Mesenteric fat pad (tissue), 1 donor: ENCODE results near the gene KIN. TPM values are rescaled to one million over a fixed set of nuclear protein-coding genes. Genes with fewer than 3 reads are reported as not detected.
"Not testable (repeated sequence)": the region's sequence is repeated elsewhere in the genome, so short reads cannot be mapped to it uniquely, and the experiment has no call there.

Source experiments
- DNase-seq: peaks from one replicate; pipeline ENCODE4 v3.0.0-alpha.2; 2020; ENCODE audit warnings: low spot score
- long read RNA-seq: library from polyadenylated mRNA; unstranded; transcript quantifications from one replicate; pipeline ENCODE4 v2.0.0, GENCODE V29; 2020
- total RNA-seq: library from RNA; stranded (reverse); fragmentation: NEBNext Ultra II Directional; extraction: Animal tissue kit (Norgen Biotek cat#: 25700); gene quantifications from one replicate; pipeline ENCODE4 v1.2.1, GENCODE V29; 2021
- donor health status: DM: yes; HTN: yes; CAD: no.

KIN gene, protein sequence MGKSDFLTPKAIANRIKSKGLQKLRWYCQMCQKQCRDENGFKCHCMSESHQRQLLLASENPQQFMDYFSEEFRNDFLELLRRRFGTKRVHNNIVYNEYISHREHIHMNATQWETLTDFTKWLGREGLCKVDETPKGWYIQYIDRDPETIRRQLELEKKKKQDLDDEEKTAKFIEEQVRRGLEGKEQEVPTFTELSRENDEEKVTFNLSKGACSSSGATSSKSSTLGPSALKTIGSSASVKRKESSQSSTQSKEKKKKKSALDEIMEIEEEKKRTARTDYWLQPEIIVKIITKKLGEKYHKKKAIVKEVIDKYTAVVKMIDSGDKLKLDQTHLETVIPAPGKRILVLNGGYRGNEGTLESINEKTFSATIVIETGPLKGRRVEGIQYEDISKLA
- 10.6 TPM for total RNA-seq
- long read RNA-seq, full-length matches to known transcripts, result 7 of 11 reads
- long read RNA-seq, partial matches to known transcripts, result 3 of 11 reads
- long read RNA-seq, other reads (novel, unspliced or antisense), result 1 of 11 reads

DNA sequence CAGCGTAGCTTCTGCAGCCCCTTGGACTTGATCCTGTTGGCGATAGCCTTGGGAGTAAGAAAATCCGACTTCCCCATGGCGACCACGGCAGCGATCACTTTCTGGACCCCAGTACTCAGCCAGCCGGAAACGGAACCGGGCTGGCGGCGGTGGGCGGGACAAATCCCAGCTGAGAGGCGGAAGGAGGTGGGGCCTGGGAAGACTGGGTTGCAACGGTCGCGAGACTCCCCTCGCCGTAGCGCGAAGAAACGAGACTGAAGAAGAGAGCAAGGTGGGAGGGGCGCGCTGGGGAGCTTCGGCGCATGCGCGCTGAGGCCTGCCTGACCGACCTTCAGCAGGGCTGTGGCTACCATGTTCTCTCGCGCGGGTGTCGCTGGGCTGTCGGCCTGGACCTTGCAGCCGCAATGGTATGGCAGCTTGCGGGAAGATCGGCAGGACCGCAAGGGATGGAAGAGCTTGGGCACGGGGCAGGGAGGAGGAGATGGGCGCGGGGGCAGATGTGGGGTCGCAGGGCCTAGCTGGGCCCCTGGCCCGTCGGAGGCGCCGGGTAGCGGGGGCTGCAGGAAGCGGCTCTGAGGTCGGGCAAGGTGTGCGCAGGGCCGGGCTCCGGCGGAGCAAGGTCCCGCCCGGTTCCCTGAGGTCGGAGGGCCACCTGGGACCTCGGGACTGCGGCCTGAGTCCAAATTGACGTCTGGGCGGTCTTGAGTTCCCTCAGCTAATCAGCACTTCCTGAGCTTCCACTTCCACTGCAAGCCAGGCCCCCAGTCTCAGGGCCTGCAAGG is at the start of gene KIN, which contains the start of gene ATP5F1C:
TSS of gene KIN (minus strand) at position 137 of the 782 bp plus-strand sequence. CDS start at position 77, 60 bp downstream.
TSS of gene ATP5F1C (plus strand) at position 321 of the 782 bp plus-strand sequence. CDS start at position 352, 31 bp downstream.
- DNase-seq, result peak; percentile 98

DNA sequence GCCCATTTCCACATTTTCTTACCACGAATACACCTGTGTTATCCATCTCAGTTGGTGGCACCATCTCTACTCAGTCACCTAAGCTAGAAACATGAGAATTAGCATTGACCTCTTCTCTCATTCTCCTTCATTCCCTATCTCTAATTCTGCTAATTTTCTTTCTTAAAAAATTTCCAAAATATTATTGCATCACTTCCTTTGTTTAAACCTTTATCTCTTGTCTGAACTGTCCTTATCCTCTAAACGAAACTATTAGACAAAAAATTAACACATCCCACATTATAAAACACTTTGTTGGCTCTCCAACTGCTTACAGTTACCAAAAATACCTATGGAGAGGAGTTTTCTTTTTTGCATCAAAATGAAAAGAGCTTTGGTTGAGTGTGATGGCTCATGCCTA is 48.8 kb upstream of the KIN start:
- DNase-seq, result no peak

DNA sequence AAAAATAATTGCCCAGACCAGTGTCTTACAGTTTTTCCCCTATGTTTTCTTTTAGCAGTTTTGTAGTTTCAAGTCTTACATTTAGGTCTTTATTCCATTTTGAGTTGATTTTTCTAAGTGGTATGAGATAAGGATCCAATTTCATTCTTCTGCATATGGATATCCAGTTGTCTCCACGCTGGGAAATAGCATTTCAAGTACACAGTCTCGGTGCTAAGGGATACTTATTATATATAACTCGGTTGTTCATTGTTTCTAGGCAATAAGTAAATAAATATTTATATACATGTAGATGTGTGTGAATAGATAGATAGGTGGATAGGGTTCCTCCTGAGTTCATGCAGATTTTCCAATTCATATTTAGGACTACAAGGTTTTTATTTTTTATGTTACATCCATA is 46.5 kb upstream of the KIN start:
- DNase-seq, result no peak

DNA sequence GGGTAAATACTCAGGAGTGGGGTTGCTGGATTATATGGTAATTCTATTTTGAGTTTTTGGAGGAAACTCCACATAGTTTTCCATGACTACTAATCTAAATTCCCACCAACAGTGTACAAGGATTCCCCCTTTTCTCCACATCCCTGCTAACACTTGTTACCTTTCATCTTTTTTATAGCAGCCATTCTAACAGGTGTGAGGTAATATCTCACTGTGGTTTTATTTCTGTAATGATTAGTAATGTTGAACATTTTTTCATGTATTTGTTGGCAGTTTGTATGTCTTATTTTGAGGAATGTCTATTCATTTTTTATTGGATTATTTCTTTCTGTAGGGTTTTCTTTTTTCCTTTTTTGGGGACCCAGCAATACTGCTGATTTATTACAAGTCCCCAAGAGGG is 45.4 kb upstream of the KIN start:
- no peak for DNase-seq

DNA sequence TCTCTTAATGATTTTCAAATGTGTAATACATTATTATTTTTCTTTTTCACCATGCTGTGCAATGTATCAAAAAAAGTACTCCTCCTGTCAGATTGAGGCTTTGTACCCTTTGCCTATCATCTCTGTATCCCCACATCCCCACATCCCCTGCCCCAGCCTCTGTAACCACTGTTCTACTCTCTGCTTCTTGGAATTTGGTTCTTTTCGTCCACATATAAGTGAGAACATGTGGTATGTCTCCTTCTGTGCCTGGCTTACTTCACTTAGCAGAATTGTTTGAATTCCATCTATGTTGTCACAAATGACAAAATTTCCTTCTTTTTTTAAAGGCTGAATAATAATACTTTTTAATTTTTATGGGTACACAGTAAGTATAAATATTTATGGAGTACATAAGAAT is 44.3 kb upstream of the KIN start:
- no peak for DNase-seq

DNA sequence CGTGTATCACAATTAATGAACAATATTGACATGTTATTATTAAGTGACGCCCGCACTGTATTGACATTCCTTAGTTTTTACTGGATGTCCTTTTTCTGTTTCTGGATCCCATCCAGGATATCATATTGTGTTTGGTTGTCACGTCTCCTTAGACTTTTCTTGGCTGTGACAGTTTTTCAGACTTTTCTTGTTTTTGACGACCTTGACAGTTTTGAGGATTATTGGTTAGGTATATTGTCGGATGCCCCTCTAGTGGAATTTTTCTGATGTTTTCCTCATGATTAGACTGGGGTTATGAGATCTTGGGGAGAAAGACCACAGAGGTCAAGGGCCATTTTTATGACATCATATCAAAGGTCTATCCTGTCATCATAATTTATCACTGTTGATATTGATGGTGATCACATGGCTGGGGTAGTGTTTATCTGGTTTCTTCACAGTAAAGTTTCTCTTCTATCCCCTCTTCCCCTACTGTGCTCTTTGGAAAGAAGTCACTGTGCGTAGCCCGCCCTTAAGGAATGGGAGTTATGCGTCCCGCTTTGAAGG is 41.6 kb upstream of the KIN start:
- DNase-seq, result no peak

DNA sequence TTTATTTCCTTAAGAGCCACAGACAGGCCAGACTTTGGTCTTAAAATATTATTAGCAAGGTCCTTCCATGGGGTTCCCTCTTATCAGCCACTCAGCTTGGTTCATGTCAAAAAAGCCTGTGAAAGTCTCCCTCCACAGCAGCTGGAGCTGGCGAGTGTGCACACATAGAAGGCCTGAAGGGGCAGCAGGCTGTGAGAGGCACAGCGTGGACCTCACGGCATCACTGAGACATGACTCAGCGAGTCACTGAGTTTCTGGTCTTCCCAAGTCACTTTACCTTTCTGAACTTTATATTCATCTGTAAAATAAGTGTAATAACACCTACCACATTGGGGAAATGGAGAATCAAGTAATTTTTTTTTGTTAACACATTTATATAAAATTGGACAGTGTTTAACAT is 39.2 kb upstream of the KIN start:
- no peak for DNase-seq

DNA sequence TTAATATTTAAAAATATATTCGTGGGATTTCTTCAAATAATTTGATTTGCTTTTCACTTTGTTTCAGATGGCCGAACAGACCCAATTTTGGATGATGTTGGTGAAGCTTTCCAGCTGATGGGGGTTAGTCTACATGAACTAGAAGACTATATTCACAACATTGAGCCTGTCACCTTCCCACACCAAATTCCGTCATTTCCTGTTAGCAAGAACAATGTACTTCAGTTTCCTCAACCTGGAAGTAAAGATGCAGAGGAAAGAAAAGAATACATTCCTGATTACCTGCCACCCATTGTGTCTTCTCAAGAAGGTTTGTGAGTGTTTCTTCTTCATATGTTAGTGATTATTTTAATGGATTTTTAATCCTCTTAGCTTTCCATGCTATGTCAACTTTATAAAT is 36.5 kb upstream of the KIN start:
- DNase-seq, result no peak

DNA sequence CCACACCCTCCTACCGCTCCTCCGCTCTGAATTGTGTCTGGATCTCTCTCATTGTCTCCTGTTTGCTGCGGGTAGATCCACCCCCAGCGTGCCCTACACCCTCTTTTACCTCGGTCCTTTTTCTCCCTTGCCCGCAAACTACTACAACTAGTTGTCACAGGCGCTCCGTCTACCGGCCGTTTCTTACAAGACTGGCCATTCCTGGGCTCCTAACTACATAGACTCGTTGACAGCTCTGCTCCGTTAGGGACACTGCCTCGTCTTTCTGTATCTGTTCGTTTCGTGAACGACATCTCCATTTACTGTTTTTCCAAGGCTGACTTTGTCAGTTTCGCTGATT is 31.3 kb upstream of the KIN start:
- DNase-seq, result no peak

DNA sequence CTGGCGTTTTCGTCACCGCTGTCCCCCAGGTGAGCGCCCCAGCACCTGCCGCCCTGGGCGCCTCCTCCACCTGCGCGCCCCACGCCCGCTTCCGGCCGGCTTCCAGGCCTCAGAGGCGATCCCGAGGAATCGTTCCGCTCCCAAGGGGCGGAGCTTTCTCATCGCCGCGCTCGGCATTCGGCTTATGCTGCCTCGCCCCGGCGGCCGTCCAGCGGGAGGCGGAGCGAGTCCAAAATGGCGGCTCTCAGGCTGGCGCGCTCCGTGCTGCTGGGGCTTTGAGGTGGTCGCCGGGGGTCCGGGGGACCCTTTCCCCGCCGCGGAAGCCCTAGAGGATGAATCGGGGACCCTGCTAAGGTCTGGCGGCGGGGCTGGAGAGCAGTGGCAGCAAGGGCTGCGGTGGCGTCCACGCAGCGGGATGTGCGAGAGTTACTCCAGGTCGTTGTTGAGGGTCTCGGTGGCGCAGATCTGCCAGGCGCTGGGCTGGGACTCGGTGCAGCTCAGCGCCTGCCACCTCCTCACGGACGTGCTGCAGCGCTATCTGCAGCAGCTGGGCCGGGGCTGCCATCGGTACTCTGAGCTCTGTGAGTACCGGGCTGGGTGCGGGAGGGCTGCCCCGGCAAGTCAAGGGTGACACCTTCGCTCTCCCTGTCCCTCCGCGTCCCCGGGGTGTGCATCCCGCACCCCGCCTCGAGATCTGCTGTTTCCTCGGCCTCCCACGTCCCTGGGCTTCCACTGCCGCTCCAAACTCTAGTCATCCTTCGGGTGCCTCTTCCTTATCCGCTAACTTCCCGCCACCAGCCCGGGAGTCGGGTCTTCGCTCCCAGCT is 30.7 kb upstream of the KIN start, which contains the start of gene TAF3:
TSS of gene TAF3 (plus strand) at position 211 of the 826 bp plus-strand sequence. CDS start at position 416, 205 bp downstream.
- peak; percentile 98 for DNase-seq

DNA sequence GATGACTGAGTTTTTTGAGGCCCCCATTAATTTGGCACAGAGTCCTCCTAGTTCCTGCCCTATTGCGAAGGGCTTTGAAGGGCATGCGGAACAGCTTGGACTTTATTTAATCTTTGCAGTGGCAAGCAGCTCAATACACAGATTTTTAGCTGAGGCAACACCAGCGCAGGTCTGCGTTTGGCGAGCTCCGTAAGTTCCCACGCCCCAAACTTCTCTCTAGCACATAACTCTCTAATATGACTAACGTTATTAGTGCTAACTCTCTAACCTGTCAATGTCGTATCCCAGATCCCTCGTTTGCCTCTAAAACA is 30.1 kb upstream of the KIN start:
- no peak for DNase-seq

DNA sequence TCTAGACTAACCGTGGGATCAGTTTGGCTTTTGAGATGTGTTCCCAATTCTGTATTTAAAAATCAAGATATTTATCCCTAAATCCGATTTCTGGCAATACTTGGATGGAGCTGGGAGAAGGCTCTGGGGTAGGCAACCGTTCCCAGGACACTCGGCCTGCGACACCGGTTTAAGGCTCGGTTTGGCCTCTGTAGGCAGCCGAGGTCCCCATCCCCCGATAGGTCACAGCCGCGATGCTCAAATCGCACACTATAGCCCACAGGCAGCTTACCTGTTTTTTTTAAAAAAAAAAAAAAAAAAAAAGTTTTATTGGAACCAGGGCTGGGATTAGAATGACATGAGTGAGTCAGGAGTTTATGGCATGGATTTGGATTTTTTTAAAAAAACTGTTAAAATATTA is 29.8 kb upstream of the KIN start:
- DNase-seq, result no peak

DNA sequence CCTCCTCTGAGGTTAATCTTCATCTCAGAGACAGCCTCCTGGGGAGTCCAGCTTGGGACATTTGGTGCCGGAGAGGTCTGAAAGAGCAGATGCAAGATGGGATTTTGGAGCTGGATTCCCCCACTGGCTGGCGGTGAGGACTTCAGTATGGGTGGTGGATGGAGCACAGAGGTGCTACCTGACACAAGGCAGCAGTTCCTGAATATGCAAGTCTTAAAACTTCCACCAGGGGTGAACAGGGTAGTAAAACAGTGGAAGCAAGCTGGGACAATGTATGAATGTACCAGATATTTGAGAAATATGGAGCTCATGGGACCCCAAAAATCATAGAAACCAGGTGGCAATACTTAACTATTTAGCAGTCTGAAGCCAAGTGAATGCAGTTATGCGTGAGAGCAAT is 25.7 kb upstream of the KIN start:
- DNase-seq, result no peak

DNA sequence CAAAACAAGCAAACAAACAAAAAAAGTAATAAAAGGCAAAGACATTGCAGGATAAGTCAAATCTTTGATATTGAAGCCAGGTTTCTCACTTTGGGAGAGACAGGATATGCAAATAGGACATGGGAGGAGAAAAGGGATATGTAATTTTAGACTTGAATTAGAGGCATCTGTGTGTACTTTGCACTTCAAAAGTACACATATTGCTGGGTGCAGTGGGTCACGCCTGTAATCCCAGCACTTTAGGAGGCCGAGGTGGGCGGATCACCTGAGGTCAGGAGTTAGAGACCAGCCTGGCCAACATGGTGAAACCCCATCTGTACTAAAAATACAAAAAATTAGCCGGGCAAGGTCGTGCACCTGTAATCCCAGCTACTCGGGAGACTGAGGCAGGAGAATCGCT is 23.9 kb upstream of the KIN start:
- DNase-seq, result not testable (repeated sequence)

DNA sequence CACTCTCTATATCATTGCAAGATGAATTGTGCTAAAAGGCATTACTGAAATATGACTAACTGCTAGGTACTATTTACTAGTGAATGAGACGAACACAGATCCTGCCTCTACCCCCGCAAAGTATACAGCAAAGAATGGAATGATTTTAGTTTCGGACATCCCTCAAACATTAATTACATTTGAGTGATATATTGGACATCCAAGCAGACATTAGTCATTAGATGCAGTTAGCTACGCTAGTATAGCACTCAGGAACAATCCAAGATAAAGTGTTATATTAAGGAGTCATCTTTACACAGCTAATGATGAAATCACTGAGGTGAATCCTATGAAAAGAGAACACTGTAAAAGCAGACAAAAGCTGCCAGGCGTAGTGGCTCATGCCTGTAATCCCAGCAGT is 23.2 kb upstream of the KIN start:
- no peak for DNase-seq

DNA sequence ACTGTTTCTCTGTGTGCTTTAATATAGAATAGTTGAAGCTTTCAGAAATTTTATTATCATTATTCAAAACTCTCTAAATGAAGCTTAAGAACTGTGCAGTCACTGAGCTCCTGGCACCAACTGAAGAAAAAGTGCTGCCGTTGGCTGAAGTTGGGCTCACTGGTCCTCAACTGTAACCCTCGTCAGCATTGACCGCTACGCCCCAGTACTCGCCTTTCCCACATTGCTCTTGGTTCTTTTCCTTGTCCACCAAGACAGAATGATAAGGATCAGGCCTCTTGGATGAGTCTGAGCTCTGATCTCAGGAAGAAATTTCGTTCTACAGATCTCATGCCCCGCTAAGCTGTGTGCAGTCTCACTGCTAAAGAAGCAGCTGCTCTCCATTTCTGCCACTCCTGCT is 22.6 kb upstream of the KIN start:
- DNase-seq, result no peak

DNA sequence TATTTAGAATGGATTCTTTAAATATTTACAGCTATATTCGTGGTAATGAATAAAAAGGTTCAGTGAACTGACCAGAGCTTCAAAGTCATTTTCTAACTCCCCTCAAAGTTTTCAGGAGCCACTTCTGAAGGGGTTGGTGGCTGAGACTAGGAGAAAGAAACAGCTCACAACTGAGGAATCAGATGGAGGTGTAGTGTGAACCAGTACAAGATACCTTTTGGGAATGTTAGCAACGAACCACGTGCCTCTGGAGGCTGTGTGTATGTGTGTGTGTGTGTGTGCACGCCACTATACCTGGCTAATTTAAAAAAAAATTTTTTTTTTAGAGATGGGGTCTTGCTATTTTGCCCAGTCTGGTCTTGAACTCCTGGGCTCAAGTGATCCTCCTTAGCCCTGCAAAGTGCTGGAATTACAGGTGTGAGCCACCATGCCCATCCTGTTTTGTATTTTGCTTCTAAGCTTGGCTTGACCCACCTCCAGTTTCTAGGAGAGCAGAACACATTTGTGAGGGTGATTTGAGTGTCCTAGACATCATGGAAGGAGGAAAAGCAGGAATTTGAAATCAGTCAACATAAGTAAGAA is 21.0 kb upstream of the KIN start:
- no peak for DNase-seq

DNA sequence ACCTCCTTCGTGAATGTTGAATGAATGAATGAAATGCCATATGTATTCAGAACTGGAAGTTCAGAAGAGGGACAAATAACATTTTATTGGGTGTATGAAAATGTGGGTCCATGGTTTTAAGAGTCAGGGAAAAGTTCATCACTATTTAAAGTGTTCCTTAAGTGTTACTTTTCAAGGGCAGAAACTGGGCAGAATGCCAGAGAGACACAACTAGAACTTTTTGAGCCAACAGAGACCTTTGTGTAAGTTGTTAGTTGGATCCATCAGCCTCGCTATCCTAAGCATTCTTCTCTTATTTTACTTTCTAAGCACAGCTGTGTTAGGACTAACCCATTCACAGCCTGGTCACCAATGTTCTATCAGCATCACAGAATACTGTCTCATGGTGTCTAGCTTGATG is 16.9 kb upstream of the KIN start:
- no peak for DNase-seq

DNA sequence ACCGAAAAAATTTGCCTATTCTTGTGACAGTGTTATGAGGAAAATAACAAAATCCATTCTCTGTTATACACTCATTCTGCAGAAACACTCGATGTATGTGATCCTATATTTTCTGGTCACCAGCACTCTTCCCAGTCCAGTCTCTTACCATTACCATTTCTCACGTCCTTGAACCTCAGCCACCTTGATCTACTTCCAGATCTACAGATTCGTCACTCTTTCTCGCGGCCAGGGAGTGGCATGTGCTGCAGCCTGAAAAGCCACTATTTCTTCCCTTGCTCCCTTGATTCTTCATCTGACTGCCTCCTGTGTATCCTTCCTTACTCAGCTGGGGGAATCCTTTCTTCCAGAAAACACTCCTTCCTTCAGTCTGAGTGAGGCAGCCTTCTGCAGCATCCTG is 16.4 kb upstream of the KIN start:
- DNase-seq, result no peak

DNA sequence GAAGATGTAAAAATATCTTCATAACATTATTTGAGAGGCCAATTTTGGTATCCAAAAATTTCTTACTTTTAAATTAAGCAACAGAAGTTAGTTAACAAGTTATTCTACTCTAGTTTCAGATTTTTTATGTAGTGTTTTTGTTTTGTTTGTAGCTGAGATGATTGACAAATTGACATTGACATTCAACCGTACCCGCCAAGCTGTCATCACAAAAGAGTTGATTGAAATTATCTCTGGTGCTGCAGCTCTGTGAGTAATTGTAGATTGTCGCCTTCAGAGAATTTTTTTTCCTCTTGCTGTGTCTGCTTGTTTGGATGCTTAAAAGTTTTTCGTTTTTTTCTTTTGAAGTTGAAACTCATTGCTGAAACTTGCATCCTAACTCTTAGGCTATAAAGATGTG is 14.8 kb upstream of the KIN start:
- no peak for DNase-seq

DNA sequence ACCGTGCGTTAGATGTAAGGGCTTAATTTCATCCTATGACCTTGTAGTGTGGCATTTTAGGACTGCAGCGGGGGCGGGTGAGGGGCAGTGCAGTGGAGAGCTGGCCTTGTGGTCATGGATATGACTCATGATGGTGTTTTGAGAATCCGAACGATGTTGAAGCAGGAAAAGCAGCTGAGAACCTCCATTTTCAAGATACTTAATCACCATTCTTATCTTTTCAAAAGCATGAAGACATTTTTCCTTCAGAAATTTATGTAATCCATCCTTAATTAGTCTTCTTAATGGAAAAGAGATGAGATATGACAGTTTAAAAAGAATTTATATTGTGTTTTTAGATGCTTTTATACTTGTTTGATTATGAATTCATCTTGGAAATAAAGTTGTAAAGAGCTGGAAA is 9.8 kb upstream of the KIN start:
- no peak for DNase-seq
